H9 (cell line): ENCODE data around the gene CBR1. TPM values are rescaled to one million over a fixed set of nuclear protein-coding genes. Genes with fewer than 3 reads are reported as not detected.

Experiments
- DNase-seq: peaks from one replicate; pipeline ENCODE4 v3.0.0-alpha.2; 2017
- H2AFZ ChIP-seq: one replicate; pipeline ENCODE4 v1.6.1; 2013; ENCODE audit warnings: mild to moderate bottlenecking, low read length, control low read depth, moderate library complexity
- H2AK5ac ChIP-seq: 2 replicates; pipeline ENCODE4 v1.6.1; 2013; ENCODE audit warnings: low read length, control low read depth, mixed read lengths; ENCODE audit not compliant: insufficient read length
- H2BK120ac ChIP-seq: one replicate; pipeline ENCODE4 v1.6.1; 2013; ENCODE audit warnings: low read depth, mild to moderate bottlenecking, low read length, control low read depth, inconsistent platforms; ENCODE audit not compliant: poor library complexity, severe bottlenecking
- H2BK12ac ChIP-seq: 2 replicates; pipeline ENCODE4 v1.6.1; 2013; ENCODE audit warnings: low read length, control low read depth, mixed read lengths, low read depth; ENCODE audit not compliant: insufficient read length
- H2BK15ac ChIP-seq: 2 replicates; pipeline ENCODE4 v1.6.1; 2013; ENCODE audit warnings: low read depth, low read length, control low read depth
- H2BK20ac ChIP-seq: one replicate; pipeline ENCODE4 v1.6.1; 2013; ENCODE audit warnings: low read depth, mild to moderate bottlenecking, low read length, control low read depth, inconsistent platforms; ENCODE audit not compliant: poor library complexity, severe bottlenecking
- H2BK5ac ChIP-seq: 2 replicates; pipeline ENCODE4 v1.6.1; 2013; ENCODE audit warnings: low read length, control low read depth, mixed read lengths; ENCODE audit not compliant: insufficient read length
- H3K14ac ChIP-seq: 2 replicates; pipeline ENCODE4 v1.6.1; 2013; ENCODE audit warnings: low read length, control low read depth; ENCODE audit not compliant: insufficient read depth
- H3K18ac ChIP-seq: 2 replicates; pipeline ENCODE4 v1.6.1; 2013; ENCODE audit warnings: low read depth, mild to moderate bottlenecking, mixed read lengths, low read length, control low read depth; ENCODE audit not compliant: insufficient read length
- H3K23ac ChIP-seq: 2 replicates; pipeline ENCODE4 v1.6.1; 2013; ENCODE audit warnings: low read length, control low read depth, mixed read lengths, low read depth; ENCODE audit not compliant: insufficient read length
- H3K23me2 ChIP-seq: 2 replicates; pipeline ENCODE4 v1.6.1; 2013; ENCODE audit warnings: low read depth, mild to moderate bottlenecking, mixed read lengths, low read length, control low read depth; ENCODE audit not compliant: insufficient read length, poor library complexity, severe bottlenecking
- H3K27ac ChIP-seq: 2 replicates; pipeline ENCODE4 v1.5.1; 2013; ENCODE audit warnings: low read length, control low read depth, mixed read lengths, low read depth; ENCODE audit not compliant: insufficient read length
- H3K27me3 ChIP-seq: 2 replicates; pipeline ENCODE4 v1.6.1; 2013; ENCODE audit warnings: low read length, control low read depth, inconsistent platforms; ENCODE audit not compliant: insufficient read depth
- H3K4ac ChIP-seq: 2 replicates; pipeline ENCODE4 v1.6.1; 2013; ENCODE audit warnings: low read depth, mild to moderate bottlenecking, control low read depth, inconsistent platforms, low read length, moderate library complexity
- H3K4me1 ChIP-seq: 2 replicates; pipeline ENCODE4 v1.6.1; 2013; ENCODE audit warnings: low read length, control low read depth, inconsistent platforms; ENCODE audit not compliant: insufficient read depth
- H3K4me2 ChIP-seq: 2 replicates; pipeline ENCODE4 v1.6.1; 2013; ENCODE audit warnings: low read length, control low read depth, mixed read lengths; ENCODE audit not compliant: insufficient read length, insufficient read depth
- H3K56ac ChIP-seq: 2 replicates; pipeline ENCODE4 v1.6.1; 2013; ENCODE audit warnings: low read depth, mild to moderate bottlenecking, mixed read lengths, low read length, control low read depth; ENCODE audit not compliant: insufficient read length
- H3K79me1 ChIP-seq: 2 replicates; pipeline ENCODE4 v1.6.1; 2013; ENCODE audit warnings: low read depth, mild to moderate bottlenecking, moderate library complexity, low read length, control low read depth, inconsistent platforms; ENCODE audit not compliant: insufficient read depth, poor library complexity, severe bottlenecking
- H3K79me2 ChIP-seq: 2 replicates; pipeline ENCODE4 v1.6.1; 2013; ENCODE audit warnings: low read length, control low read depth, inconsistent platforms; ENCODE audit not compliant: insufficient read depth
- H3K9ac ChIP-seq: 2 replicates; pipeline ENCODE4 v1.6.1; 2013; ENCODE audit warnings: low read length, control low read depth, mixed read lengths; ENCODE audit not compliant: insufficient read length; ENCODE audit errors: extremely low read depth
- H3K9me3 ChIP-seq: one replicate; pipeline ENCODE4 v1.6.1; 2013; ENCODE audit warnings: low read depth, low read length, inconsistent platforms; ENCODE audit not compliant: control insufficient read depth
- H3T11ph ChIP-seq: one replicate; pipeline ENCODE4 v1.6.1; 2013; ENCODE audit warnings: mild to moderate bottlenecking, low read length, control low read depth, inconsistent platforms
- H4K20me1 ChIP-seq: one replicate; pipeline ENCODE4 v1.6.1; 2013; ENCODE audit not compliant: control insufficient read depth, insufficient read length, insufficient read depth
- H4K5ac ChIP-seq: 2 replicates; pipeline ENCODE4 v1.6.1; 2013; ENCODE audit warnings: low read depth, mild to moderate bottlenecking, mixed read lengths, low read length, control low read depth; ENCODE audit not compliant: insufficient read length
- H4K8ac ChIP-seq: replicated peaks from 2 replicates; pipeline ENCODE4 v1.6.1; 2013; ENCODE audit warnings: low read length, control low read depth, mixed read lengths, low read depth; ENCODE audit not compliant: insufficient read length
- H4K91ac ChIP-seq: 2 replicates; pipeline ENCODE4 v1.6.1; 2013; ENCODE audit warnings: low read depth, mild to moderate bottlenecking, moderate library complexity, mixed read lengths, low read length, control low read depth; ENCODE audit not compliant: insufficient read length
- H3K27ac Mint-ChIP-seq, 3 experiments: 2 replicates in 2 of 3; 3 replicates in 1 of 3; pipeline ENCODE4 v1.8.0; 2020 to 2021; ENCODE audit warnings: mixed read lengths in 3 of 3, mild to moderate bottlenecking in 1 of 3, moderate library complexity in 1 of 3
- H3K27me3 Mint-ChIP-seq: 2 replicates; pipeline ENCODE4 v1.8.0; 2021; ENCODE audit warnings: low read depth, mild to moderate bottlenecking, moderate library complexity, mixed read lengths
- H3K36me3 Mint-ChIP-seq, 3 experiments: 2 replicates in 2 of 3; 3 replicates in 1 of 3; pipeline ENCODE4 v1.8.0; 2020 to 2021; ENCODE audit warnings: low read depth in 3 of 3, mixed read lengths in 3 of 3; ENCODE audit not compliant: insufficient read depth in 1 of 3
- H3K4me1 Mint-ChIP-seq, 2 experiments: 2 replicates each; pipeline ENCODE4 v1.8.0; 2020; ENCODE audit warnings: mixed read lengths in 2 of 2
- H3K4me3 Mint-ChIP-seq, 2 experiments: 2 replicates in 1 of 2; 3 replicates in 1 of 2; pipeline ENCODE4 v1.8.0; 2020 to 2021; ENCODE audit warnings: mild to moderate bottlenecking in 2 of 2, mixed read lengths in 2 of 2, moderate library complexity in 1 of 2
- H3K9me3 Mint-ChIP-seq, 2 experiments: 2 replicates in 1 of 2; 3 replicates in 1 of 2; pipeline ENCODE4 v1.8.0; 2020; ENCODE audit warnings: mild to moderate bottlenecking in 2 of 2, mixed read lengths in 2 of 2, moderate library complexity in 1 of 2
- WGBS: extraction: QIAGEN DNeasy Blood & Tissue Kit; methylation state at CpG from one replicate; pipeline ENCODE4 v1.1.7; 2013; ENCODE audit warnings: missing lambda C conversion rate, low lambda C conversion rate, mixed read lengths; ENCODE audit not compliant: insufficient read length; ENCODE audit errors: extremely low coverage; 5-methylcytosine and 5-hydroxymethylcytosine counted together
- total RNA-seq: library from RNA; stranded (reverse); gene quantifications from 2 replicates; pipeline ENCODE4 v1.2.1, GENCODE V29; 2021
- TF ChIP-seq, protein P1 (sequence below): fragments of 200-600 bp; sonication (generic); conservative IDR thresholded peaks from 3 replicates; pipeline ENCODE4 v1.8.0; 2021; ENCODE audit warnings: antibody characterized with exemption, mild to moderate bottlenecking

CBR1 gene
- total RNA-seq, 1 experiment from 2014 or later = 5.7 TPM

DNA sequence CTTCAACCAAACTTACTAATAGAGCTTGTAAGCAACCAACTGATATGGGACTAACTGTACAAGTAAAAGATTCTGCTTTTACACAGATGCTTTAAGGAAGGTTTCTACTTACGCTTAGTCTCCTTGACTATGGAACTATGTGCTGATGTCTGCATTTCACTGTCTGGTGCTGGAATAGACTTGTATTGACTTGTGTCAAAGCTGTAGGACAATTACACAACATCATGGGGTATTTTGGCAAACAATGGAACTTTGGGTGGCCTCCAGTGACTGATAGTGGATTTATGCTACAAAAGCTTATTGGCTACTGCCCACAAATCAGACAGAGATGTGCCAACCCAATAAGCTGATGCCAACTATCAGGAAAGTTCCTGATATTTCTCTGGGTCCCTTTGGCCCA lies 10.6 kb downstream of the CBR1 start:
- no peak overlapping the region for H3K23ac ChIP-seq
- no peak overlapping the region for H3K18ac ChIP-seq
- no peak overlapping the region for H2BK12ac ChIP-seq
- no peak overlapping the region for H3K4me2 ChIP-seq
- H3K9me3 ChIP-seq = no peaks in the 10 kb centered on the region
- TF ChIP-seq, protein P1, sequence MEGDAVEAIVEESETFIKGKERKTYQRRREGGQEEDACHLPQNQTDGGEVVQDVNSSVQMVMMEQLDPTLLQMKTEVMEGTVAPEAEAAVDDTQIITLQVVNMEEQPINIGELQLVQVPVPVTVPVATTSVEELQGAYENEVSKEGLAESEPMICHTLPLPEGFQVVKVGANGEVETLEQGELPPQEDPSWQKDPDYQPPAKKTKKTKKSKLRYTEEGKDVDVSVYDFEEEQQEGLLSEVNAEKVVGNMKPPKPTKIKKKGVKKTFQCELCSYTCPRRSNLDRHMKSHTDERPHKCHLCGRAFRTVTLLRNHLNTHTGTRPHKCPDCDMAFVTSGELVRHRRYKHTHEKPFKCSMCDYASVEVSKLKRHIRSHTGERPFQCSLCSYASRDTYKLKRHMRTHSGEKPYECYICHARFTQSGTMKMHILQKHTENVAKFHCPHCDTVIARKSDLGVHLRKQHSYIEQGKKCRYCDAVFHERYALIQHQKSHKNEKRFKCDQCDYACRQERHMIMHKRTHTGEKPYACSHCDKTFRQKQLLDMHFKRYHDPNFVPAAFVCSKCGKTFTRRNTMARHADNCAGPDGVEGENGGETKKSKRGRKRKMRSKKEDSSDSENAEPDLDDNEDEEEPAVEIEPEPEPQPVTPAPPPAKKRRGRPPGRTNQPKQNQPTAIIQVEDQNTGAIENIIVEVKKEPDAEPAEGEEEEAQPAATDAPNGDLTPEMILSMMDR = no peak
- no CpG with 5 or more reads among the region's 1 CpG for WGBS
- H3T11ph ChIP-seq = no peak overlapping the region
- peaks cover 0 to 1% (median 0%) of the 10 kb centered on the region in 3 experiments; a peak in 2 of 7 replicates for H3K36me3 Mint-ChIP-seq
- no peaks in the 10 kb centered on the region for H3K79me1 ChIP-seq
- H3K9ac ChIP-seq = no peak overlapping the region
- DNase-seq = no peak
- H3K4me1 ChIP-seq = no peaks in the 10 kb centered on the region; the same call in 1 of the 2 replicates
- H2BK120ac ChIP-seq = no peak overlapping the region
- no peak overlapping the region for H2BK5ac ChIP-seq
- no peak overlapping the region for H4K5ac ChIP-seq
- H3K27ac ChIP-seq = no peak overlapping the region
- no peaks in the 10 kb centered on the region for H3K23me2 ChIP-seq
- no peak overlapping the region for H3K4me3 Mint-ChIP-seq
- H3K56ac ChIP-seq = no peak overlapping the region
- H3K9me3 Mint-ChIP-seq = no peaks in the 10 kb centered on the region
- H2AFZ ChIP-seq = no peak overlapping the region
- H3K27ac Mint-ChIP-seq = no peak overlapping the region
- H3K14ac ChIP-seq = no peak overlapping the region
- no peaks in the 10 kb centered on the region for H3K27me3 Mint-ChIP-seq
- no peak overlapping the region for H2BK20ac ChIP-seq
- no peaks in the 10 kb centered on the region for H3K27me3 ChIP-seq
- no peak overlapping the region for H4K91ac ChIP-seq
- no peak overlapping the region for H2BK15ac ChIP-seq
- H3K4ac ChIP-seq = no peak overlapping the region
- H4K20me1 ChIP-seq = no peaks in the 10 kb centered on the region
- peaks cover 7% of the 10 kb centered on the region in 2 experiments for H3K4me1 Mint-ChIP-seq
- no peak overlapping the region for H4K8ac ChIP-seq
- H2AK5ac ChIP-seq = no peak overlapping the region
- no peaks in the 10 kb centered on the region for H3K79me2 ChIP-seq
